Lower lobe of right lung (tissue), 2 donors: ENCODE data around the gene PXYLP1. TPM values are rescaled to one million over a fixed set of nuclear protein-coding genes. Genes with fewer than 3 reads are reported as not detected.

Experiments used
- ATAC-seq, 2 donors: fragments of 200-7000 bp; cut with Tn5 transposase; one replicate each; pipeline ENCODE4 v1.9.1; 2020 to 2022; ENCODE audit warnings: mild to moderate bottlenecking in 2 of 2, moderate library complexity in 2 of 2
- DNase-seq: peaks from one replicate; pipeline ENCODE4 v3.0.0-alpha.2; 2020
- H3K27ac ChIP-seq: fragments of 200-600 bp; one replicate; pipeline ENCODE4 v1.8.0; 2022
- H3K27me3 ChIP-seq: fragments of 200-600 bp; one replicate; pipeline ENCODE4 v1.8.0; 2022; ENCODE audit warnings: low read depth
- H3K36me3 ChIP-seq: fragments of 200-600 bp; one replicate; pipeline ENCODE4 v1.8.0; 2022; ENCODE audit warnings: mild to moderate bottlenecking
- H3K4me1 ChIP-seq: fragments of 200-600 bp; one replicate; pipeline ENCODE4 v1.8.0; 2022
- H3K4me3 ChIP-seq: fragments of 200-600 bp; one replicate; pipeline ENCODE4 v1.8.0; 2022; ENCODE audit warnings: mild to moderate bottlenecking
- H3K9me3 ChIP-seq: fragments of 200-600 bp; one replicate; pipeline ENCODE4 v1.8.0; 2022
- CTCF ChIP-seq: fragments of 200-600 bp; IDR thresholded peaks from one replicate; pipeline ENCODE4 v1.8.0; 2022; ENCODE audit warnings: antibody characterized with exemption, mild to moderate bottlenecking
- intact Hi-C: fragments of 100-400 bp; cut with DNase I; formaldehyde crosslinking; loops from one replicate; pipeline ENCODE4 v1.11.0; 2022
- total RNA-seq: library from RNA; stranded (reverse); fragmentation: NEBNext Ultra II Directional; extraction: Animal tissue kit (Norgen Biotek cat#: 25700); gene quantifications from one replicate; pipeline ENCODE4 v1.2.1, GENCODE V29; 2021
- donor health status: DM: no; HTN: yes; CAD: no; lungs with severe emphysema.

Gene PXYLP1
- total RNA-seq, 1 donor from 2014 or later = 8.9 TPM

DNA sequence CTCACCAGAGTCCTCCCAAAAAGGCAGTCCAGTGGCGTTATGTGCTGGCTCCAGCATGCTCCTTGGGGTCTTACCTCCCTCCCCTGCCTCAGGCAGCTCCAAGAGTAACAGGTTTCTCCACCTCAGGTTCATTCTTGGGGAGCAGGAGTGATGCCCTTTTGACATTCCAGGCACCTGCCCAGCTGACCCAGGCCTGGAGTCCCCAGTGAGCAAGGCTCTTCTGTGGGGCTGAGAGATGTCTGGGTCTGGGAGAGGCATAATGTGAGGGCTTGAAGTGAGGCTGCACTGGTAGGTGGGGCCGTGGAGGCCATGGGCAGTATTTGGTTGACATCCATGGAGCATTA lies 15.3 kb downstream of the PXYLP1 start:
- intact Hi-C loops = no loop called here
- no peaks in the 10 kb centered on the region for H3K4me1 ChIP-seq
- H3K27ac ChIP-seq = no peak overlapping the region
- DNase-seq (no peak), ATAC-seq (no peak)
- no peak for TF ChIP-seq CTCF
- no peak overlapping the region for H3K4me3 ChIP-seq
- no peaks in the 10 kb centered on the region for H3K9me3 ChIP-seq
- H3K36me3 ChIP-seq = no peaks in the 10 kb centered on the region
- no peaks in the 10 kb centered on the region for H3K27me3 ChIP-seq

GRCh38 chr3:141248064-141248463 lies 16.4 kb downstream of the PXYLP1 start:
- no peak for ATAC-seq
- intact Hi-C loops = no loop called here
- Histone ChIP-seq H3K36me3 (no peaks in the 10 kb centered on the region), H3K4me1 (no peaks in the 10 kb centered on the region), H3K27ac (no peak overlapping the region), H3K27me3 (no peaks in the 10 kb centered on the region), H3K9me3 (no peaks in the 10 kb centered on the region), H3K4me3 (no peak overlapping the region)
- no peak for DNase-seq
- TF ChIP-seq CTCF = no peak

DNA sequence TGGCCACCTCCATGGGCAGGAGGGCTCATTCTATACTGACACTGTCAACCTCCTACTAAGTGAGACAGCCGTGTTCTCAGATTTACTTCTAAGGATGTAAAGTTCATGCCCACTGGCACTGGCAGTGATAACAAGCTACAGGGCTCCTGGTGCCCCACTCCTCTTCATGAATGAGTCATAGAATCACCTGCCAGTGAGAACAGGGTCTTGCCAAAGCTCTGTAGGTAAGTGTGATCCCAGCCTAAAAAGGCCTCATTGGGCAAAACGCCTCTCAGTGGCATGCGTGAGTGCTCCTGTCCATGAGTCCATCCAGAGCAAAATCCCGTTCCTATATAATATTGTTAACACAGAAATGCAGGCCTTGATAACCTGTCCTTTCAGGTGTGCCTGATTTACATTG lies 17.4 kb downstream of the PXYLP1 start:
- no peaks in the 10 kb centered on the region for H3K4me1 ChIP-seq
- H3K9me3 ChIP-seq = no peaks in the 10 kb centered on the region
- ATAC-seq = peak in 1 of 2 donors; percentile 56
- intact Hi-C loops = no loop called here
- no peaks in the 10 kb centered on the region for H3K27me3 ChIP-seq
- H3K4me3 ChIP-seq = no peak overlapping the region
- no peak for DNase-seq
- no peak for TF ChIP-seq CTCF
- no peaks in the 10 kb centered on the region for H3K36me3 ChIP-seq
- H3K27ac ChIP-seq = no peak overlapping the region

- ATAC-seq (no peak), DNase-seq (no peak)
- TF ChIP-seq CTCF = no peak
- Histone ChIP-seq H3K4me3 (no peak overlapping the region), H3K9me3 (no peaks in the 10 kb centered on the region), H3K27ac (no peak overlapping the region), H3K4me1 (no peaks in the 10 kb centered on the region), H3K36me3 (no peaks in the 10 kb centered on the region), H3K27me3 (no peaks in the 10 kb centered on the region)
- intact Hi-C loops = no loop called here
Observed at GRCh38 chr3:141250342-141250741, 18.7 kb downstream of the PXYLP1 start.

GRCh38 chr3:141250828-141251227 lies 19.2 kb downstream of the PXYLP1 start:
- TF ChIP-seq CTCF = no peak
- no peak for ATAC-seq
- no peaks in the 10 kb centered on the region for H3K9me3 ChIP-seq
- H3K36me3 ChIP-seq = no peaks in the 10 kb centered on the region
- H3K4me3 ChIP-seq = no peak overlapping the region
- no peaks in the 10 kb centered on the region for H3K27me3 ChIP-seq
- intact Hi-C loops = no loop called here
- H3K27ac ChIP-seq = no peak overlapping the region
- no peak for DNase-seq
- no peaks in the 10 kb centered on the region for H3K4me1 ChIP-seq

GRCh38 chr3:141253326-141253725 lies 21.7 kb downstream of the PXYLP1 start:
- H3K36me3 ChIP-seq = no peaks in the 10 kb centered on the region
- no peak overlapping the region for H3K27ac ChIP-seq
- no peak for TF ChIP-seq CTCF
- H3K27me3 ChIP-seq = no peaks in the 10 kb centered on the region
- intact Hi-C loops = no loop called here
- no peaks in the 10 kb centered on the region for H3K9me3 ChIP-seq
- H3K4me1 ChIP-seq = no peaks in the 10 kb centered on the region
- no peak overlapping the region for H3K4me3 ChIP-seq
- ATAC-seq (no peak), DNase-seq (no peak)
